Measurements from ENCODE around the gene ALDH1A1. TPM values are rescaled to one million over a fixed set of nuclear protein-coding genes. Genes with fewer than 3 reads are reported as not detected.

Gene ALDH1A1
- total RNA-seq, 1 experiment from 2014 or later = not detected

DNA sequence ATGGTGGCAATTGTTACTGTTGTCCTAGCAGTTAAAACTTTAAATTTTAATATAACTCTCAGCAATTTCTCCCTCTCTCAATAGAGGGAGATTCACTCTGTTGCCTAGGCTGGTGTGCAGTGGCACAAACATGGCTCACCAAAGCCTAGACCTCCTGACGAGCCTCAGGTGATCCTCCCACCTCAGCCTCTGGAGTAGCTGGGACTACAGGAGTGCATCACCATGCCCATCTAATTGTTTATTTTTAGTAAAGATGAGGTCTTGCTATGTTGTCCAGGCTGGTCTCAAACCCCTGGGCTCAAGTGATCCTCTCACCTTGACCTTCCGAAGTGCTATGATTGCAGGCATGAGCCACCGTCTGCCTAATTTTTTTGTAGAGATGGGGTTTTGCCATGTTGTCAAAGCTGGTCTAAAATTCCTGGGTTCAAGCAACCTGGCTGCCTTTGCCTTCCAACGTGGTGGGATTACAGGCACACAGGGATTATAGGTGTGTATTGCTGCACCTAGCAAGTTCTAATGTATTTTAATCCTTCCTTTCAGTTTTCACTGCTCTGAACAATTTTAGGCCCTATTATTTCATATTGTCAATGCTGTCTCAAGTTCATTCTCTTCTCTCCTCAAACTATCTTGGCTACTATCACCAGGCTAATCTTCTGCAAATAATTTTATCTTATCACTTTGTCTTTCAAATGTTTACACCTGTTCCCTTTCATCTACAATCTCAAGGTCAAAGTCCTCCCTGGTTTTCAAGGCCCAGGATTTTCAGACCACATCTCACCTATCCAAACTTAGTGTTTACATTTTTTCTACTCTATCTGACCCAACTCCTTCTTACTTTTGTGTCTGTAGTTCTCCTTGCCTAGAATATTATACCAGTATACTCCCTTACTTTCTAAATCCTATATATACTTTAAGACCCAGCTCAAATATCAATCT is 18.9 kb downstream of the ALDH1A1 start:
- H3K27me3 ChIP-seq = no peaks in the 10 kb centered on the region
- no peaks in the 10 kb centered on the region for H3K36me3 ChIP-seq
- no peak overlapping the region for H3K4me3 ChIP-seq
- DNase-seq = no peak
- H3K9me3 ChIP-seq = no peaks in the 10 kb centered on the region

- Histone ChIP-seq H3K36me3 (no peaks in the 10 kb centered on the region), H3K27me3 (no peaks in the 10 kb centered on the region), H3K4me3 (no peak overlapping the region), H3K9me3 (no peaks in the 10 kb centered on the region)
- DNase-seq = no peak
These were observed 20.2 kb downstream of the ALDH1A1 start for GRCh38 chr9:72932619-72933018.

- Histone ChIP-seq H3K4me3 (no peak overlapping the region), H3K27me3 (no peaks in the 10 kb centered on the region), H3K36me3 (no peaks in the 10 kb centered on the region), H3K9me3 (no peaks in the 10 kb centered on the region)
- no peak for DNase-seq
These were observed 21.0 kb downstream of the ALDH1A1 start for GRCh38 chr9:72931897-72932296.

DNA sequence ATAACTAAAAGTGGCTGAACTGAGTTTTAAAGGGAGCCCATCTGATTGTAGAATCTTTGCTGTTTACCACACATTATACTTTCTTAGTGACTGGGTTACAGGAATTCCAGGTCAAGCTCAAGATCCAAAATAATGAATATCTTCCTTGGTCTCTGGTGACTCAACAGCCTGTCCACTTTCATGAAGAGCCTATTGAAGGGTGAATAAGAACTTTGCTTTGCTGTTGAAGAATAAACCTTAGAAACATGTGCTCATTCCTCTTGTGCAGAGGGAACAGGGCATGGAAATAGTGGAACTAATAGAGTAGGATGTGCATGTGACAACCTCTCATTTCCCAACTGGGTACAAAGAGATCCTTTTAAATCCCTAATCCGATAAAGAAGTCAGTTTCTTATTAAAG is 21.4 kb downstream of the ALDH1A1 start:
- no peaks in the 10 kb centered on the region for H3K9me3 ChIP-seq
- DNase-seq = no peak
- H3K4me3 ChIP-seq = no peak overlapping the region
- no peaks in the 10 kb centered on the region for H3K36me3 ChIP-seq
- no peaks in the 10 kb centered on the region for H3K27me3 ChIP-seq

GRCh38 chr9:72930828-72931227 is 22.0 kb downstream of the ALDH1A1 start:
- DNase-seq = no peak
- H3K9me3 ChIP-seq = no peaks in the 10 kb centered on the region
- no peaks in the 10 kb centered on the region for H3K36me3 ChIP-seq
- H3K4me3 ChIP-seq = no peak overlapping the region
- no peaks in the 10 kb centered on the region for H3K27me3 ChIP-seq

DNA sequence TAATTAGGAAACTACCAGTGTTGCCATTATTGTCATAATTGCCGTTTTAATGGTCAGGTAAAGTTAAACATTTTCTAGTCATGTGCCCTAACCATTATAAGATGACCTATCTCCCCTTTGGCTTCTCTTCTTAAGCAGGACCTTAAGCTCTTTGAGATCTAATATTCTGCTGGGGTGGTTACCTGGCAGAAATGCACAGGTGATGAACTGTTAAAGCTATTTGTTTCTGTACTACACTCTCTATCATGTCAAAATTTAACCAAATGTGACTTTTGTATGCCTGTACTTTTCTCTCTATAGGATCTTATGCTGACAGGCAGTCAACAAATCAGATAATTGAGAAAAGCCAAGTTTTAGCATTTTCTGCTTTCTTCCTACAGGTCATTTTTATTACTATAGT is 23.3 kb downstream of the ALDH1A1 start:
- no peak overlapping the region for H3K4me3 ChIP-seq
- no peaks in the 10 kb centered on the region for H3K27me3 ChIP-seq
- no peak for DNase-seq
- no peaks in the 10 kb centered on the region for H3K9me3 ChIP-seq
- no peaks in the 10 kb centered on the region for H3K36me3 ChIP-seq

- no peaks in the 10 kb centered on the region for H3K9me3 ChIP-seq
- no peak for DNase-seq
- no peaks in the 10 kb centered on the region for H3K36me3 ChIP-seq
- no peaks in the 10 kb centered on the region for H3K27me3 ChIP-seq
- H3K4me3 ChIP-seq = no peak overlapping the region
These were observed 24.8 kb downstream of the ALDH1A1 start for GRCh38 chr9:72928042-72928507.

GRCh38 chr9:72926506-72926905 is 26.3 kb downstream of the ALDH1A1 start:
- no peaks in the 10 kb centered on the region for H3K9me3 ChIP-seq
- H3K27me3 ChIP-seq = no peaks in the 10 kb centered on the region
- no peak overlapping the region for H3K4me3 ChIP-seq
- H3K36me3 ChIP-seq = no peaks in the 10 kb centered on the region
- no peak for DNase-seq

GRCh38 chr9:72925891-72926290 is 27.0 kb downstream of the ALDH1A1 start:
- Histone ChIP-seq H3K9me3 (no peaks in the 10 kb centered on the region), H3K27me3 (no peaks in the 10 kb centered on the region), H3K4me3 (no peak overlapping the region), H3K36me3 (no peaks in the 10 kb centered on the region)
- DNase-seq = no peak

GRCh38 chr9:72925126-72925789 is 27.6 kb downstream of the ALDH1A1 start:
- H3K9me3 ChIP-seq = no peaks in the 10 kb centered on the region
- no peaks in the 10 kb centered on the region for H3K36me3 ChIP-seq
- no peaks in the 10 kb centered on the region for H3K27me3 ChIP-seq
- no peak for DNase-seq
- H3K4me3 ChIP-seq = no peak overlapping the region

DNA sequence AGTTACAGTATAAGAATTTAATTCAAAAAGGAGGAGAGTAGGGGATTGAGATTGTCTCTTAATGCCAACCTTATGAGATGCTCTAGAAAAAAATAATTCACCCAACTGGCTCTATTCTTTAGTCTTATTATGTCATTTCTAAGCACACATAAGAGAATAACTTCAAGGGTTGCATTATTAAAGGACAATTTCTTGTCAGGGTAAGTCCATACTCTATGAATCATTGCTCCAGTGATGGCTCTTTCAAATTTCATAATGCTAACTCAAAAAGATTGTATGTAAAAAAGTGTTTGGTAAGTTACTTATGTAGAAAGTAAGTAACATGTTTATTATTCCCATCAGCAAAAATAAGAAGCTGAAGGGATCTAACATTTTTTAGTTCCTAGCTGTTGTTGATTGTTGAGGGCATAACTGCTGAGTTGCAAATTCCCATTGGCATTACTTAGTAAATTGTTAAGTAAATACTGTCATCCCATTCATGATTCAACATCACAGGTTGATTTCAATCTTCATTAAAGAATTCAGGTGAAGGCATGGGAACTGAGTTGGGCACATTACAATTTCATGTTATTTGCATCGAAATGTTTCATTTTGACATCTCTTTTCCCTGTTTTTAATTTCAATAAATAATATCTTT is 28.6 kb downstream of the ALDH1A1 start:
- DNase-seq = no peak
- Histone ChIP-seq H3K4me3 (no peak overlapping the region), H3K36me3 (no peaks in the 10 kb centered on the region), H3K27me3 (no peaks in the 10 kb centered on the region), H3K9me3 (no peaks in the 10 kb centered on the region)

- Histone ChIP-seq H3K9me3 (no peaks in the 10 kb centered on the region), H3K4me3 (no peak overlapping the region), H3K27me3 (no peaks in the 10 kb centered on the region), H3K36me3 (no peaks in the 10 kb centered on the region)
- no peak for DNase-seq
These were observed 29.8 kb downstream of the ALDH1A1 start for GRCh38 chr9:72923077-72923476.

DNA sequence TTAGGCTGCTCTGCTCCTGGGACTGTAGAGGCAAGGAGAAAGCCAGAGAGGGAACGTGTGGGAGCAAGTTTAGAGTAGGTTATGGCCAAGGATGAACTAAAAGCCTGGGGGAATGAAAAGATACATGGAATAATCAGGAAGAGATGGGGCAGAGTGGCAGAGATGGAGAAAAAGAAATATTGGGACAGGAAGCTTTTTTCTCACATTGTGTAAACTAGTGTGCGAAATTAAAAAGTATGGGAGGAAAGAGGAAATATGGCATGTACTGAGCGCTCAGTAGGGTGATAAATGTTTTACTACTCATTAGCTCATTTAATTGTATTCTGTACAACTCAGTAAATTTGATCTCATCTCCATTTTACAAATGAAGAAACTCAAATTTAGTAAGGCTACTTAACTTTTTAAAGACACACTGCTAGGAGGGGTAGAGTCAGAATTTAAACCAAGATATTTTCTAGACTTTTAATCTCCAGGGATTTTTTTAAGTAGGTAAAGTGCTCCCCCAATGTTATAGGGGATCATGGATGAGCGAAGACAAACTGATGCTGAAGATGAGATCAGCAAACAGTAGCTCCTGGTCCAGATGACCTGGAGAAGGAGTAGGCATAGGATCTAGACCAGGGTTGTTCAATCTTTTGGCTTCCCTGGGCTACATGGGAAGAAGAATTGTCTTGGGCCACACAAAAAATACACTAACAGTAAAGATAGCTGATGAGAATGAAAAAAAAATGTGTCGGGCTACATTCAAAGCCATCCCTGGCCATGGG is 30.8 kb downstream of the ALDH1A1 start:
- no peaks in the 10 kb centered on the region for H3K27me3 ChIP-seq
- H3K9me3 ChIP-seq = no peaks in the 10 kb centered on the region
- H3K36me3 ChIP-seq = no peaks in the 10 kb centered on the region
- no peak for DNase-seq
- no peak overlapping the region for H3K4me3 ChIP-seq

DNA sequence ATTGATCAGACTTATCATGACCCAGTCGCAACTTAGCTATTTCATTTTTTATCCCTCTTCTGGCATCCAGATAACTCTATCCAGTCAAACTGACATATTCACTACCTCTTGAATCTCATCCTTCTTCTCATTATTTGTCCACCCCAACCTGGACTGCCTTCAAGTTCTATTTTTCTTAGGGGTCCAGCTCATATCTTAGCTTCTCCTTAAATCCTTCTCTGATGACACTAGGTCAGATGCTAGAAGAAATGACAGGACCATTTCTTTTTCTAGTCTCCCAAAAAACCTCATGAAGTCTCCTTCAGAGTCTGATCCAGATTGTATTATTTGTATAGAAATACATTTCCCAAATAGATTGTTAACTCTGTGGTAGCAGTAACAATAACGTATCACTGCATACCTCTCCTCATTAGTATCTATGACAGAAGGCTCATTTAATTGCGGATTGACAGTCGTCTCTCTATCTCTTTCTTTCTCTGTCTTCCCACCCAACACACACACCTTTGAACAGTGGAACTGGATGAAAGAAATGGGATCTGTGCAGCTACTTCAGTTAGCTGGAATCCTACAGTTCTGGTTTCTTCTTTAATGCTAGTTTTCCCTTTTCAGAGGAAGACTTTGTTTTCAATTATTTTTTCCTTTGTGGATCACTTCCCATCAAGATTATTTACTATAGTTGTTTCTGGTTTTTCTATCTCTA is 33.5 kb downstream of the ALDH1A1 start:
- Histone ChIP-seq H3K36me3 (no peaks in the 10 kb centered on the region), H3K4me3 (no peak overlapping the region), H3K27me3 (no peaks in the 10 kb centered on the region), H3K9me3 (no peaks in the 10 kb centered on the region)
- no peak for DNase-seq

GRCh38 chr9:72917892-72918509 is 34.9 kb downstream of the ALDH1A1 start:
- H3K4me3 ChIP-seq = no peak overlapping the region
- H3K36me3 ChIP-seq = no peaks in the 10 kb centered on the region
- DNase-seq = no peak
- H3K9me3 ChIP-seq = no peaks in the 10 kb centered on the region
- no peaks in the 10 kb centered on the region for H3K27me3 ChIP-seq

DNA sequence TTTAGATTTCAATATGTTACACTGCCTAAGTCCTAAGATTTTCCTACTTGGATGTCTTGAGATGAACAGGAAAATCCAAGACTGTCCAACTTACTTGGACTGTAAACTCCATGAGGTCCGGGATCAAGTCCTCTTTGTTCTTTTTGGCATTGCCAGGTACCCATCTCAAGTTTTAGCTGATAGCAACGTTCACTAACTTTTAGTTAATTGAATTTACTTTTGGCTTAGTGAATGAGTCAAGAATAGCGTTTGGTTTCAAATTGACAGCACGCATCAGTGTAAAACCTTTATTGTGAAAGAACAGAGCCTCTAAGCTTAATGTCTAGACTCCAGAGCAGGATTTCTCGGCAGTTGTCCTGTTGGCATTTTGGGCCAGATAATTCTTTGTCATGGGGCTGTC is 37.2 kb downstream of the ALDH1A1 start:
- DNase-seq = no peak
- Histone ChIP-seq H3K9me3 (no peaks in the 10 kb centered on the region), H3K27me3 (no peaks in the 10 kb centered on the region), H3K36me3 (no peaks in the 10 kb centered on the region), H3K4me3 (no peak overlapping the region)

Data from MG63 (cell line).